Right hindlimb (tissue), 1 donor: ENCODE data around the gene PTCH2.
"Not testable (repeated sequence)": the region's sequence is repeated elsewhere in the genome, so short reads cannot be mapped to it uniquely, and the experiment has no call there.

Experiments
- DNase-seq: peaks from one replicate; pipeline ENCODE4 v3.0.0-alpha.2; 2018

PTCH2 gene

GRCh38 chr1:44842486-44842861, 579 bp downstream of the PTCH2 start:
- no peak for DNase-seq

GRCh38 chr1:44839576-44839975, 3.5 kb downstream of the PTCH2 start:
- peak; percentile 81 for DNase-seq

GRCh38 chr1:44838294-44838693, 4.8 kb downstream of the PTCH2 start:
- DNase-seq = not testable (repeated sequence)

- peak; percentile 89 for DNase-seq
Measured at GRCh38 chr1:44835738-44836675, 7.0 kb downstream of the PTCH2 start.

- DNase-seq = no peak
Measured at GRCh38 chr1:44834328-44834727, 8.7 kb downstream of the PTCH2 start.

- no peak for DNase-seq
Measured at GRCh38 chr1:44832056-44832705, 10.9 kb downstream of the PTCH2 start.

GRCh38 chr1:44831516-44831915, 11.5 kb downstream of the PTCH2 start:
- no peak for DNase-seq

- no peak for DNase-seq
Measured at GRCh38 chr1:44830900-44831304, 12.2 kb downstream of the PTCH2 start.

GRCh38 chr1:44829506-44830384, 13.3 kb downstream of the PTCH2 start:
- DNase-seq = no peak

- no peak for DNase-seq
Measured at GRCh38 chr1:44828841-44829440, 14.1 kb downstream of the PTCH2 start.

- DNase-seq = no peak
Measured at GRCh38 chr1:44828003-44828651, 14.9 kb downstream of the PTCH2 start.

GRCh38 chr1:44827197-44828002, 15.7 kb downstream of the PTCH2 start:
- DNase-seq = no peak

GRCh38 chr1:44826375-44827196, 16.5 kb downstream of the PTCH2 start:
- peak; percentile 82 for DNase-seq

- not testable (repeated sequence) for DNase-seq
Measured at GRCh38 chr1:44824392-44824791, 18.7 kb downstream of the PTCH2 start.

GRCh38 chr1:44822981-44823451, 20.0 kb downstream of the PTCH2 start:
- no peak for DNase-seq

- no peak for DNase-seq
Measured at GRCh38 chr1:44822131-44822701, 20.8 kb downstream of the PTCH2 start.

GRCh38 chr1:44821240-44821715, 21.8 kb downstream of the PTCH2 start:
- DNase-seq = no peak

- DNase-seq = peak; percentile 36
Measured at GRCh38 chr1:44820328-44821239, 22.5 kb downstream of the PTCH2 start.
